GM18870 (cell line): Measurements from ENCODE around the gene BAIAP2.
"Not testable (repeated sequence)": the region's sequence is repeated elsewhere in the genome, so short reads cannot be mapped to it uniquely, and the experiment has no call there.

Source experiments
- ATAC-seq: cut with Tn5 transposase; IDR thresholded peaks from one replicate; pipeline ENCODE4 v1.9.1; 2021; ENCODE audit warnings: moderate library complexity; ENCODE audit not compliant: unreplicated experiment

The BAIAP2 gene

DNA sequence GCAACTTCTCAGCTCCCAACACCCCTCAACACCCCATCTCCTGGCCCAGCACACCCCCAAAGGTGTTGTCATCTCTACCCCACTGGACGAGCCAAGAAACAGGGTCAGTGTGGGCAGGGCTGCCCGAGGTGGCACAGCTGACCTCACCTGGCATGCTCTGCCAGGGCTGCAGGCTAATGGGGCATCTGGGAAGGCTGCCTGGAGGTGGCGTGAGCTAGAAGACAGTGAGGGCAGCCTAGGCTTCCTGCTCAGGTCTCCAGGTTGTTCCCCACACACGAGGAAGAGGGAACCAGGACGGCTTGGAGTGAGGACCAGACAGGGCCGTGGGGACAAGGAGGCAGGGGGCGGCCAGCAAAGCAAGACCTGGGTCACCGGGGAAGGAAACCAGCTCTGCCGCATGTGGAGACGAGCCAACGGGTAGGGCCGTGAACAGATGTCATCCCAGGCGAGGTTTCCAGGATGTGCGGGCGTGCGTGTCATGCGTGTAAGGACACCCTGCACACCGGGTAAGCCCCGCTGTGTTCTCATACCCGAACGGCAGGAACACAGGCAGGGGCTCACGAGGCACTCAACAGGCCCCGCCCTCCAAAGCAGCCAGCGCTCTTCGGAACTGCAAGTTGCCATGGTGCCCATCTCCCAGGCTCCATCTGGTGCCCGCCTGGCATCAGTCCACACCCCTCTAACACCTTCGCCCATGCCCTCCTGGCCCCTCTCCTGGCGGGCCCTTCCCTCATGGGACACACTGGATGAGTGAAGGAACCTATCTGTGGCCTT, 100.7 kb downstream of the BAIAP2 start:
- no peak for ATAC-seq

DNA sequence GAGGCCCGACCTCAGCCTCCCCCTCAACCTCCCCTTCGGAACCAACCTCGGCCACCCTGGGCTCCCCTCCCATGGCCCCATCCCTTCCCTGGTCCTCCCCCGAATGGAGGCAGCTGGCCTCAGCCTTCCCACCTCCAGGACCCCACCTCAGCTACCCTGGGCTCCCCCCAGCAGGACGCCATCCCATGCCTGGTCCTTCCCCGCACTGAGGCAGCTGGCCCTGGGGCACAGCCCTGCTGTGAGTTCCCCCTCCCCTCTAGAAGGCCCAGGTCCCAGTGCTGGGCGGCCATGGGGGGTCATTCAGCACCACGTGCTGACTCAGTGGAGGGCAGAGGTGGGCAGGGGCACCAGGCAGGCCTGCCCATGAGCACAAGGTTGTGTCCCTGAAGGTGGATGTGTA, 101.4 kb downstream of the BAIAP2 start:
- no peak for ATAC-seq

GRCh38 chr17:81137248-81137647, 102.3 kb downstream of the BAIAP2 start:
- ATAC-seq = no peak

- ATAC-seq = no peak
These were observed 103.1 kb downstream of the BAIAP2 start for GRCh38 chr17:81138083-81138482.

- no peak for ATAC-seq
These were observed 103.5 kb downstream of the BAIAP2 start for GRCh38 chr17:81138500-81138899.

- ATAC-seq = no peak
These were observed 104.5 kb downstream of the BAIAP2 start for GRCh38 chr17:81139428-81139827.

- ATAC-seq = no peak
These were observed 105.1 kb downstream of the BAIAP2 start for GRCh38 chr17:81140018-81140417.

- no peak for ATAC-seq
These were observed 105.7 kb downstream of the BAIAP2 start for GRCh38 chr17:81140695-81141094.

GRCh38 chr17:81142301-81143199, 107.6 kb downstream of the BAIAP2 start:
- ATAC-seq = no peak

DNA sequence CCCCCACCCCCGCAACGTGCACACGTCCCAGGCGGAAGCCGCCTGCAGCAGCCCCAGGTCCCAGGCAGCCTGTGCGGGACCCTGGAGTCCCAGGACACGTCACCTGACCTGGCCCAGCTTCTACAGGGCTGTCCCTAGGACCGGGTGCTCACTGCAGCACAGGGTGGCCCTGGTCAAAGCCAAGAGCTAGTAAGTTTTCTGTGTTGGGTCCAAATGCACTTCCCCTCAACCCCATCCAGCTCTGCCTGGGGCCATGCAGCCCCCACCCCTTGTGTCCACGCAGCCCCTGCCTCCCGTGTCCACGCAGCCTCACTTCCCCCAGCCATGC, 108.2 kb downstream of the BAIAP2 start:
- no peak for ATAC-seq

DNA sequence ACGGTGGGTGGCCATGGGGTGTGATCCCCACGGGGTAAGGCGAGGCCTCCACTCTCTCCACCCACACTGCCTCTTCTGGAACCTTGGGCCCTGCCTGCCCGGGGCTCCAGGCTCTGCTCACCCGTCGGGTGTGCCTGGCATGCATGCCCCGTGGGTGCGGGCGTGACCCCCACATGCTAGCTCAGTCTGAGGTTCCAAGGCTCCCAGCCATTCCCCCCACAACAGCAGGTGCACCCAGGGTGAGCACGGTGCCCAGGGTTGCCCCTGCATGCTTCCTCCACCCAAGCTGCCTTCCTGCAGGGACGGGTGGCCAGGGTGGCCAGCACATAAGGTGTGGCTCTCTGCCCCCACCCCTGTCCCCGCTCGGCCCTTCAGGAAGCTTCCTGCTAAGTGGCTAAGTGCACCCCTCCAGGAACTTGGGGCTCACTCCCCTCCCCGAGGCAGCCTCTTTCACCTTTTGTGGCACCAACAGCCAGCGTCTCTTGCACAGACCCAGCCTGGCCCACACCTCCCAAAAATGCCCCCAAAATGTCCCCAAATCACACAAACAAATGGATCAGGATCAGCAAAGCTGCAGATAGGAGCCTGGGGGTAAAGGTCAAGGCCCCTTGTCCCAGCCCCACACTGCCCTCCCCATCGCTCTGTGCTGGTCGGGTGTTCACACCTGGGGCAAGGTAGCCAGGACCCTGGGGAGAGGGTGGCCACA, 108.9 kb downstream of the BAIAP2 start:
- ATAC-seq = no peak

DNA sequence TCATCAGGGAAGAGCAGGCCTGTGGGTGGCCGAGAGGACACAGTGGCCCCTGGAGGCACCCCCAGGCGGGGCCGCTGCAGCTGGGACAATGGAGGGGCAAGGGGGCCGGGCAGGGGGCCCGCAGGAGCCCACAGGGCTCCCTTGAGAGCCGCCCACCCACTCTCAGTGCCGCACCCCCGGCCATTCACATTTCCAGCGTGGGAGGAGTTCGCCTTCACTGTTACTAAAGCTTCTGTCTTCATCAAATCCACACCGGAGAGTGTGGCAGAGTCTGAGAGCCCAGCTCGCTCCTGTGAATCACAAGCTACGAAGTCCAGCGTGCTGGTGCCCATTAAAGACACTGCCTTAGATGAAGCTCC, 109.5 kb downstream of the BAIAP2 start:
- no peak for ATAC-seq

GRCh38 chr17:81146208-81146607, 111.3 kb downstream of the BAIAP2 start:
- ATAC-seq = not testable (repeated sequence)

GRCh38 chr17:81147701-81148100, 112.8 kb downstream of the BAIAP2 start:
- no peak for ATAC-seq

DNA sequence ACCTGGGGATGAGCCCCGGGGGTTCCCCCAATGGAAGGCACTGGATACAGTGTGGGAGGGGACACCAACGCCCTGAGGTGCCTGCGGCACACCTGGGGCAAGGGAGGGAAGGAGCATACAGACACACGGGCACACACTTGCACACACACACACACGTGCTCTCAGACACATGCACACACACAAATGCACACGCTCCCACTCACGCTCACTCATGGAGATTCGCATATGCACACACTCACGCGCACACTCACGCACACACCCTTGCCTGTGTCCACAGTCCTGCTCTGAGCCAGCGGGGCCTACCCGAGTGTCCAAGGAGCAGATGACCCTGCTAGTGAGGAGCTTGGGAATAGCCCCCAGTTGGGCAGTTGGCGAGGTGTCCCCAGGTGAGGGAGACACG, 113.6 kb downstream of the BAIAP2 start:
- no peak for ATAC-seq

DNA sequence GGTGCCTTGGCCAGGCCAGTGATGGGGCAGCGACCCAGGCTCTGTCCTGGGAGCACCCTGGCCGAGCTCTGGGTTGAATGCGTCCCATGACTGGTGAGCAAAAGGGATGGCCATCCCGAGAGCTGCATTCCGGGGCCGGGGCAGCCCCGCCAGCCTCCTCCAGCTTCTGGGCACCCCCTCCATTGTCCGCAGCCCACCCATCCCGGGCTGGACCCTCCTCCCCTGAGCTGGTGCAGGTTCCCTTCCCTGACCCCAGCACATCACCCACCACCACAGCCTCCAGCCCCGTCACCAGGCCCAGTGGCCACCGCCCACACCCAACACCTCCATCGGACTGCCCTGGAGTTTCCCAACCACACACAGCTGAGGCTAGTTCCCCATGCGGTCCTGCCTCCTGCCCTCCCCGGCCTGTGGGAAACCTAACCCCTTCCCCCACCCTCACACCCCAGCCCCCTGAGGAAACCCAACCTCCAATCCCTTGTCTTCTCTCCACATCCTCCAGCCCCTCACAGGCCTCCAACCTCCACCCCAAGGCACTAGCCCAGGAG, 114.1 kb downstream of the BAIAP2 start:
- ATAC-seq = no peak

DNA sequence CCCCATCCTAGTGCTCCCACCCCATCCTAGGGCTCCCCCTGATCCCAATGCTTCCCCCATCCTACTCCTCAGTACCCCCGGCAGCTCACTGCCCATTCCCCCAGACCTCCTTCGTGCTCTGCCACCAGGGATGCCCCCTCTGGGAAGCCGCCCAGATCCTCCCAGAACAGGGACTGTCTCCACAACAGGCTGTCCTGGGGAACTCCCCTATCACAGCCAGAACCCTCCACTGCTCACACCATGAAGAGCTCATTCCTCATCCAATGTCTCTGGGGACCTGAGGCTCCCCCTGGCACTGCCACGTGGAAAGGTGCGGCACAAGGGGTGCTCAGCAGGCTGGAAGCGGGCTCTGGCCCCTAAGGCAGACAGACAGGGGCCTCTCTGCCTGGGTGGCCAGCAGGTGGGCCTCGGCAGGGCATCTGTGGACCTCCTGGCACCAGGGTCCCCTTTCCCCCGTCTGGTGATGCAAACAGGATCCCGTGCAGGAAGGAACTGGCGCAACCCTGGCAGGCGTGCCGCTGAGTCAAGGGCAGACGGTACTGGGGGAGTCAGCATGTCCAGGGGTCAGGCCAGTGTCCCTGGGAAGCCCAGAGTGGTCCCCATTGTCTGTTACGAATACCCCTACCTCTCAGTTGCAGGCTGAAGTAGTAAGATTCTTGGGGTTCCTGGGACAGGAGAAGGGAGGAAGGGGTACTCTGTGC, 115.6 kb downstream of the BAIAP2 start:
- no peak for ATAC-seq

DNA sequence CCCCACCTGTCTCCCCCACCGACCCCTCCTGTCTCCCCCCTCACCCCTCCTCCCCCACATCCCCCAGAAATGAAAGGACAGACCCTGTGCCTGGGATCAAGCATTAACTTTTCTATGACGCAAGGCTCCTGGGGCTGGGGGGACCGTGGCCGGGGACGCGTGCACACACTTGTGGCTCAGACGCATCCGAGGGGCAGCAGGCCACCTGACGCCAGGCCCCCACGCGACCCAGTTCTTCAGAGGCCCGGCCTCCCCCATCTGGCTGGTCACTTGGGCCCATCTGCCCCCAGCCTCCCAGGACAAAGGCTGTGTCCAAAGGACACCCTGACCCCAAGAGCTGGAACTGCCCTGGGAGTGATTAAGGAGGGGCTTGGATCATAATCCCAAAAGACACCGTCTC, 116.3 kb downstream of the BAIAP2 start:
- ATAC-seq = no peak

GRCh38 chr17:81152288-81152828, 117.4 kb downstream of the BAIAP2 start:
- ATAC-seq = no peak

DNA sequence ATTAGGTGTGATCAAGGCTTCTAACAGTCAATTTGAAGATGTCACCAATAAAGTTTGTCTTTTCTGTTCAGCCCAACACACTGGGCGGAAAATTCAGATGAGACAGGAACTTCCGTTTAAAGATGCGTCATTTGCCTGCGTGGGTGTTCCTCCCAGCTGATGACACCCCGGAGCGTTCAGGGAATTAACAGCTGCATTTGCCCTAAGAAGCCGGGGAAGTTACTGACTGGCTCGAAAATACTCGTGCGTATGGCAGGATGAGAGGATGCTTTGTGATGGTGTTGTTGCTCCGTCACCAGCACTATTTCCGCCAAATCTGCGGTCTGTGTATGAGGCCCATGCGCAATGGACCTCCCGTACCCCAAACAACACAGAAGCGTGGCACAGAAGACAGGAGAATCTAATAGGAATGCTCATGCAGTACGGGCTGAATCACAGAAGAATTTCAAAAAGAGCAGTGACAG, 118.4 kb downstream of the BAIAP2 start:
- no peak for ATAC-seq
